ENCODE results near the gene ZBTB40.

ZBTB40 gene

DNA sequence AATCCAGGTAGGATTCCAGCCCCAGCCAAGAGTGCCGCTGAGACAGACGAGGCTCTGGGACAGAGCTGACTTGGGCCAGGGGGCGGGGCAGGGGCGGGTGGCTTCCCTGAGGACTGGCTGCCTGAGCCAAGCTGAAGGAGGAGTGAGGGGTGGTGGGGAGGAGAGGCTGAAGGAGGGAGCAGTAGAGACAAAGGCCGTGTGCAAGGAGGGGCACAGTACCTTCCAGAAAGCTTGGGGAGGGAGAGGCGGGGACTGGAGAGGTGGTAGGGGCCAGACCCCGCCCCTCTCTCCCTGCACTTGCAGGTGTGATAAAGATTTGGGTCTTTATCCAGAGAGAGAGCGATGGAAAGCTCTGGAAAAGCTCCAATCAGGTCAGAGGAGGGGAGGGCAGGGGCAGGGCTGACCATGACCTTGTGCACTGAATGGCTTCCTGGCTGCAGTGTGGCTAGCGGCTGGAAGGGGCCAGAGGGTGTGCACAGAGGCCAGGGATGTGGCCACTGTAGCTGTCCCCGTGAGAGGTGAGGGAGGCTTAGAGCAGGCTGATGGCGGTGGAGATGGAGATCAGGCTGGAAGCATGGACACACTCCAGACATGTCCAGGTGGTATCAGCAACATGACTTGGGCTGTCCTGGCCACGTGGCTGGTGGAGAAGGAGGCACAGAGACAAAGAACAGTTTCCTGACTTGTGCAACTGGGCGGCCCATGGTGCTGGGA, 104.9 kb downstream of the ZBTB40 start:
- DNase-seq (ENCODE audit: low spot score) = no peak

- no peak for DNase-seq (ENCODE audit: low spot score)
Measured at GRCh38 chr1:22557341-22557950, 105.8 kb downstream of the ZBTB40 start.

- no peak for DNase-seq (ENCODE audit: low spot score)
Measured at GRCh38 chr1:22562584-22563583, 111.2 kb downstream of the ZBTB40 start, which contains the start of gene EPHA8. EPHA8 (plus strand) TSS chr1:22563489; CDS start chr1:22563636, 147 bp downstream.

GRCh38 chr1:22563671-22564602, 112.3 kb downstream of the ZBTB40 start:
- DNase-seq (ENCODE audit: low spot score) = no peak

DNA sequence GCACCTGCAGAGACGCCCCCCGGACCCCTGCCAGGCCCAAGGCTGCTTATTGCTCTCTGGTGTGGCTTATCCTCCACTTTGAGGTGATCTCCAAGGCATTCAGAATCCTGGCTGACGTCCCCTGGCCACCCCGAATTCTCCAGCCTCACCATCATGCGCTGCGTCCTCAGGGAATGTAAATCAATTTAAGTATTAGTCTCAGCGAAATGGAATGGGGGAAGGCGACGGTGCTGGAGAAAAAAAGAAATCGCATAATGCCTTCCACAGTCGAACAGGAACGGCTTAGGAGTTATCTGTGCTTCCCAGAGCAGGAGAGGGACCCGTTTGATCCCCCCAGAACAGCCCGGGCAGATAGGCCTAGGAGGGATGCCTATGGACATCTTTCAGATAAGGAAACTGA, 114.5 kb downstream of the ZBTB40 start:
- DNase-seq (ENCODE audit: low spot score) = no peak

DNA sequence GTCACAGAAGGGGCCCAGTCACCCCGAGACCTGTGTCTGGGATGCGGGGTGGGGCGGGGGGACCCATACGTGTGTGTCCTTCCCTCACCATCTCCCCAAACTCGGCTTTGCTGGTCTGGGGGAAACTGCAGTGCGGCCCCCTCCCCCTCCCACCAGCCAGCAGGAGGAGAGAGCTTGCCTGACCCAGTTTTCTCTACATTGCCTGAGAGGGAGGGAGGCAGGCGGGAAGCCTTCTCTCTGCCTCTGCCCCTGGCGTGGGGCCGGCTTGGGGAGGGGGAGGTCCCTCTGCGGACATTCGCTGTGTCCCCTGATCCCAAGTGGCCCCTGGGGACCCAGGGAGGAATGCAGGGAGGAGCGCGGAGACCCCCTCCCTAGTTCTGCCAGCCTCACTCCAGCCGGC, 115.5 kb downstream of the ZBTB40 start:
- no peak for DNase-seq (ENCODE audit: low spot score)

GRCh38 chr1:22567994-22568393, 116.3 kb downstream of the ZBTB40 start:
- DNase-seq (ENCODE audit: low spot score) = no peak

GRCh38 chr1:22569269-22569668, 117.6 kb downstream of the ZBTB40 start:
- DNase-seq (ENCODE audit: low spot score) = no peak

- no peak for DNase-seq (ENCODE audit: low spot score)
Measured at GRCh38 chr1:22570140-22570909, 118.7 kb downstream of the ZBTB40 start.

GRCh38 chr1:22572818-22573217, 121.2 kb downstream of the ZBTB40 start:
- DNase-seq (ENCODE audit: low spot score) = no peak

DNA sequence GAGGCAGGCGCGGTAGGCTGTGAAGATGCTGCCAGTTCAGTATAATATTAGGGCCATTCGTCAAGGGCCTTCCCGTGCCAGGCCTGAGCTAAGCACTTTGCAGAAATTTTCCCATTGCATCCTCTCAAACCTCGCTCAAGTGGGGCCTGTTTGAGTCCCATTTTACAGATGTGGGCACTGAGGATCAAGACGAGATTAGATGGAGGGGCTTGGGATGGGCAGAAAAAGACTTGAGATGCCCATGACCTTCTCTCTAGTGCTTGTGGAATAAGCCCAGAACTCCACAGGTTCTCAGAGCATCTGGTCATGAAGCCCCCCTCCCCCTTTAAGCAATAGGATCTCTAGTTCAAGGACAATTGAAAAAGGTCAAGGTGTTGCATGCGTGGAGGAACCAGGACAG, 121.6 kb downstream of the ZBTB40 start:
- DNase-seq (ENCODE audit: low spot score) = no peak

DNA sequence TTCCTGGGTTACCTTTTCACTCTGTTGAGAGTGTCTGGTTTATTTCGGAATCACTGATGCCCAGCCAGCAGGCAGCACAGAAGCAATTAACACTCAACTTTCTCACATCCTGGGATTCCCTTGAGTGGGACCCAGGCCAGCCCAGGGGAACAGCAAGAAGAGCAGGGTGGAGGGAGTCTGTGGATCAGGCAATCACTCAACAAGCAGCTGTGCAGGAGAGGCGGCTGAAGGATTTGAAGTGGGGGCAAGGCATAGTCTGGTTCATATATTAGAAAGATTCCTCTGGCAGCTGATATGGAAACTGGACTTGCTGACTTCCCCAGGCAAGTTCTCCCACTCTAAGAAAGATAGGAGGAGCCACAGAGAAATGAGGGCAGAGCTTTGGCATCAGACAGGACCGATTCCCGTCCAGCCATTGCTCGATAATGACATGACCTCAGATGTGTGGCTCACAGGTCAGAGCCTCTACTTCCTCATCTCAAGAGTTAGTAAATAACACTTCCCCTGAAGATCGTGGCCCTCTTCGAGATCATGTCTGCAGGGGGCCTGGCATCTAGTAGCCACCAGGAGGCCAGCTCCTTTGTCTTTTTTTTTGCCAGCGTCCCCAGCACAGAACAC, 124.0 kb downstream of the ZBTB40 start:
- DNase-seq (ENCODE audit: low spot score) = no peak

GRCh38 chr1:22576150-22576544, 124.5 kb downstream of the ZBTB40 start:
- DNase-seq (ENCODE audit: low spot score) = no peak

DNA sequence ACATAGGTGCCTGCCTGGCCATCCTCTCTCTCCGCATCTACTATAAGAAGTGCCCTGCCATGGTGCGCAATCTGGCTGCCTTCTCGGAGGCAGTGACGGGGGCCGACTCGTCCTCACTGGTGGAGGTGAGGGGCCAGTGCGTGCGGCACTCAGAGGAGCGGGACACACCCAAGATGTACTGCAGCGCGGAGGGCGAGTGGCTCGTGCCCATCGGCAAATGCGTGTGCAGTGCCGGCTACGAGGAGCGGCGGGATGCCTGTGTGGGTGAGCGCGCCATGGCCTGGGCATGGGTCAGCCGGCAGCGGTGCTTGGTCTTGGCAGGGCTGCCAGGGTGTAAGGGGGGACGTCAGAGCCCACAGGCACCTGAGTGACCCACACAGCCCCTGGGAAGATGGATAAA, 125.0 kb downstream of the ZBTB40 start:
- DNase-seq (ENCODE audit: low spot score) = no peak

DNA sequence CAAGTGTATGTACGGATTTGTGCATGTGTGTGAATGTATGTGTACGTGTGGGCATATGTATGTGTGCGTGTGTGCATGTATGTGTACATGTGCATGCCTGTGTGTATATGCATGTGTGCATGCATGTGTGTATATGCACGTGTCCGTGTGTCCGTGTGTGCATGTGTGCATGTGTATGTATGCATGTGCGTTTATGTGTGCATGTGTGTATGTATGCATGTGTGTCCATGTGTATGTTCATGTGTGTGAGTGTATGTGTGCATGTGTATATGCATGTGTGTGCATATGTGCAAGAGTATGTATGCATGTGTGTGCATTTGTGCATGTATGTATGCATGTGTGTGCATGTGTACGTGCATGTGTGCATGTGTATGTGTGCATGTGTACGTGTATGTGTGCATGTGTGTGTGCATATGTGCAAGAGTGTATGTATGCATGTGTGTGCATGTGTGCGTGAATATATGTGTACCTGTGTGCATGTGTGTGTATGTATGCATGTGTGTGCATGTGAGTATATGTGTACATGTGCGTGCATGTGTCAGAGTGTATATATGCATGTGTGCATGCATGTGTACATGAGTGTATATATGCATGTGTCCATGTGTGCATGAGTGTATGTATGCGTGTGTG, 127.2 kb downstream of the ZBTB40 start:
- no peak for DNase-seq (ENCODE audit: low spot score)

DNA sequence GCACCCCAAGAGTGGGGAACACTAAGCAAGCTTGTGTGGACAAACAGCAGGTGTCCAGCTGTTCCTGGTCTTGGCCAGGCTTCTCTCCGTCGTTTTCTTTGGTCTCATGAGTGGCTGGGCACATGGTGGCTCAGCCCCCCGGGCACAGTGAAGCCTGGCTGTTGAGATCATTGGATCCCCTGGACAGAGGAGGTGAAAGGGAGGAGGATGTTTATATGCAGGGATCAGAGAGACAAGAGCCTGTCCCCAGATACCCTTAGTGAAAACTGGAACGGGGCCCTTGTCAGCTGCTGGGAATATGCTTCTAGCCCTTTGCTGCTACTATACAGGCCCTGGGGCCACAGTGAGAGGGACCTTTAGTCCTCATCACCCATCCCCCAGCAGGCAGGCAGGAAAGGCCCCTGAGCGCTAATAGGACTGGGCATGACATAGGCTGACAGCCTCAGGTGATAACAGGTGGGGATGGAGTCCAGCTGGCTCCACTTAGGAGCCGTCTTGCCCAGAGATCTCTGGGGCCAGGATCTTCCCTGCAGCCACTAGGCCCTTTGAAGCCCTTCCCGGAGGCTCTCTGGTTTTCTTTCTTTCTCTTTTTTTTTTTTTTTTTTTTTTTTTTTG, 128.0 kb downstream of the ZBTB40 start:
- no peak for DNase-seq (ENCODE audit: low spot score)

Data from pons (tissue), 1 donor.